NB4 (cell line): ENCODE results near the gene SLU7.

Experiments used
- DNase-seq: peaks from one replicate; pipeline ENCODE4 v3.0.0; 2010; ENCODE audit warnings: low read depth
- H3K4me3 ChIP-seq: one replicate; pipeline ENCODE4 v1.5.1; 2011; ENCODE audit warnings: mild to moderate bottlenecking, low read depth, low read length, moderate library complexity
- CTCF ChIP-seq: IDR thresholded peaks from one replicate; pipeline ENCODE4 v1.5.1; 2012; ENCODE audit warnings: low read depth, low read length
- MYC ChIP-seq: IDR thresholded peaks from 2 replicates; pipeline ENCODE4 v1.6.1; 2011; ENCODE audit warnings: low read depth, low read length
- POLR2A ChIP-seq: IDR thresholded peaks from 2 replicates; pipeline ENCODE4 v1.6.1; 2011; ENCODE audit warnings: mild to moderate bottlenecking; ENCODE audit not compliant: insufficient read length; ENCODE audit errors: extremely low read depth
- TF ChIP-seq, protein P1 (sequence below): IDR thresholded peaks from 2 replicates; pipeline ENCODE4 v1.6.1; 2011; ENCODE audit warnings: low read depth, low read length

The SLU7 gene

DNA sequence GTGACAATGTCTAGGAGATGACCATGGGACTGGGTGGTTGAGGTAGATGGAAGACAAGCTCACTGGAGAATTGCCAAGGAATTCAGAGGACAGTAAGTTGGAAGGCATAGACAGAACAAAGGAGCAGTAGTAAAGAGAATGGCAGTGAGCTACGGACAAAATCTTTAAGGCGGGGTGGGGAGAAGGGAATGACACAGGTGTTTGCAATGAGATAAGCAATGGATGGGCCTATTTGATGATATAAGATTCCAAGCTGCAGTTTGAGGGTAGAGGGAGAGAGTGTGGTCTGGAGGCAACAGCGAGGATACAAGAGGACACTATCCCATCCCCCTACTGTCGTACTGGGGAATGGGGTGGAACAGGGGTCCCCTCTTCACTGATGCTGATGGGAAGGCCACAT is 17.1 kb upstream of the SLU7 start:
- no peak for DNase-seq
- no peak overlapping the region for H3K4me3 ChIP-seq
- TF ChIP-seq, protein P1, sequence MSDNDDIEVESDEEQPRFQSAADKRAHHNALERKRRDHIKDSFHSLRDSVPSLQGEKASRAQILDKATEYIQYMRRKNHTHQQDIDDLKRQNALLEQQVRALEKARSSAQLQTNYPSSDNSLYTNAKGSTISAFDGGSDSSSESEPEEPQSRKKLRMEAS = no peak
- TF ChIP-seq MYC = no peak
- TF ChIP-seq CTCF = no peak
- TF ChIP-seq POLR2A = no peak

DNA sequence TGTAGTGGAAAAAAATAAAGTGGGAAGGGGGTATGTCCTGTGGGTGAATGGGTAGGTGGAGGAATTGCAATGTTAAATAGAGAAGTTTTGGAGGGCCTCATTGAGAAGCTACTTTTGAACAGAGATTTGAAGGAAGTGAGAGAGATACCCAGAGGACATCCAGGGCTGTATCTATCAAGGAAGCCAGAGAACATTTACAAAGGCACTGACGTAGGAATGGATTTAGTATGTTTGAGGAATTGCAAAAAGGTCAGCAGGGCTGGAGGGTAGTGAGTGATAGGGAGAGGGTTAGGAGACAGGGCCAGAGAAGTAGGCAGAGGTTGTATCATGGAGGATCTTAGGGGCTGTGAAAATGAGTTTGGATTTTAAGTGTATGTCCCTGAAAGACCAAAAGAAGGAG is 16.7 kb upstream of the SLU7 start:
- no peak for TF ChIP-seq MYC
- TF ChIP-seq, protein P1 = no peak
- no peak for TF ChIP-seq POLR2A
- no peak overlapping the region for H3K4me3 ChIP-seq
- no peak for DNase-seq

- no peak overlapping the region for H3K4me3 ChIP-seq
- no peak for TF ChIP-seq MYC
- TF ChIP-seq, protein P1 = no peak
- no peak for TF ChIP-seq CTCF
- no peak for DNase-seq
Observed at GRCh38 chr5:160434022-160434531, 15.2 kb upstream of the SLU7 start.

DNA sequence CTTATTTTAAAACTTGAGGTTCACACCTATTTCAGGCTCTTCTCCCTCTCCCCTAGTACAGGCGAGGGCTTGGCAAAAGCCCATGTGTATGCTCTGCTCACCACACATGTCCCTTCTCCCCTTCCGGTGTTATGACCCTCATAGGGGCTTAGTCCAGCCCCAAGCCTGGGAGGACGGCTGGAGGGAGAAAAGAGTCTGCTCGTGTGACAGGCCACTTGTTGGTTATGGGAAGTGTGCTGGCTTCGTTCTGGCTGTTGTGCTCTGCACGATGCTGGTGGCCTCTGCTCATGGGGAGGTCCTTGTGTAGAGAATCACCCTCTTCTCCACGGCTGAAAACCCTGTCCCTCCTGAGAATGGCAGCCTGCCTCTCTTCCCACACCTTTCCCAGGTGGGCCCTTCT is 13.9 kb upstream of the SLU7 start:
- no peak overlapping the region for H3K4me3 ChIP-seq
- no peak for DNase-seq
- TF ChIP-seq, protein P1 = no peak
- TF ChIP-seq CTCF = no peak
- TF ChIP-seq POLR2A = no peak
- TF ChIP-seq MYC = no peak

- no peak for TF ChIP-seq MYC
- TF ChIP-seq CTCF = no peak
- no peak for TF ChIP-seq POLR2A
- TF ChIP-seq, protein P1 = no peak
- H3K4me3 ChIP-seq = no peak overlapping the region
- DNase-seq = no peak
Observed at GRCh38 chr5:160432196-160432595, 13.3 kb upstream of the SLU7 start.

DNA sequence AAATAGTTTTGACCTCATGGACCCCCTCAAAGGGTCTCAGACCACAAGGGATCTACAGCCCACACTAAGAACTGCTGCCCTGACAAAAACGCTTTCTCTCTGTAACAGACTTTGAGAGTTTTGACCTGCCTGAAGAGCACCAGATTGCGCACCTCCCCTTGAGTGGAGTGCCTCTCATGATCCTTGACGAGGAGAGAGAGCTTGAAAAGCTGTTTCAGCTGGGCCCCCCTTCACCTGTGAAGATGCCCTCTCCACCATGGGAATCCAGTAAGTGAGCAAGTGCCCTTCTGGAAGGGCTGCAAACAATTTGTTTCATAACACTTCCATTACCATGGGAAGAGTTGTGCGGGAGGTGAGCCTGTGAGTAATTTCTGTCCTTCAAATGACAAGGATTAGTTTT is 8.7 kb upstream of the SLU7 start:
- no peak overlapping the region for H3K4me3 ChIP-seq
- TF ChIP-seq POLR2A (no peak), MYC (no peak), CTCF (no peak)
- TF ChIP-seq, protein P1 = no peak
- no peak for DNase-seq
